ENCODE results near the gene KSR2. TPM values are rescaled to one million over a fixed set of nuclear protein-coding genes. Genes with fewer than 3 reads are reported as not detected.
"Not testable (repeated sequence)": the region's sequence is repeated elsewhere in the genome, so short reads cannot be mapped to it uniquely, and the experiment has no call there.

KSR2 gene
- polyA plus RNA-seq, 2 donors: 0.01 to 0.04 TPM

DNA sequence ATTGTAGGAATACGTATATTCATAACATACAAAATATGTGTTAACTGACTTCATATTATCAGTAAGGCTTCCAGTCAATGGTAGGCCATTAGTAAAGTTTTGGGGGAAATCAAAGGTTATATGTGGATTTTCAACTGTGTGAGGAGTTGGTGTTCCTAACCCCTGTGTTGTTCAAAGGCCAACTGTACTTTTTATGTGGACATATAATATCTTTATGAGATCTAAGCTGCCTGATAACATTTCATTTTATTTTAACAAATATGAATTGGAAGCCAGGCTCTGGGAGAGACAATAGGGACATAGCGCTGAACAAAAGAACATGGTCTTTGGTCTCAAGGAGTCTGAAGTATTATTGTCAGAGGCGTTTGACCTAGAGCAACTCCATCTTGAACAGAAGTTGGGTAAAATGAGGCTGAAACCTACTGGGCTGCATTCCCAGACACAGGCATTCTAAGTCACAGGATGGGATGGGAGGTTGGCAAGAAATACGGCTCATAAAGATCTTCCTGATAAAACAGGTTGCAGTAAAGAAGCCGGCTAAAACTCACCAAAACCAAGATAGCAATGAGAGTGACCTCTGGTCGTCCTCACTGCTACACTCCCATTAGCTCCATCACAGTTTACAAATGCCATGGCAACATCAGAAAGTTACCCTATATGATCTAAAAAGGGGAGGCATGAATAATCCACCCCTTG is 147.2 kb downstream of the KSR2 start:
- no peak overlapping the region for H3K27ac ChIP-seq (ENCODE audit: low read depth in 2 of 2, low read length in 1 of 2)
- H3K27me3 ChIP-seq (ENCODE audit: control insufficient read depth in 1 of 2, insufficient read depth in 2 of 2, low read length in 2 of 2): no peaks in the 10 kb centered on the region
- H3K4me1 ChIP-seq (ENCODE audit: control insufficient read depth in 2 of 2, insufficient read depth in 2 of 2, low read length in 1 of 2): no peaks in the 10 kb centered on the region
- peaks cover 0 to under 1% of the 10 kb centered on the region in 2 donors for H3K9me3 ChIP-seq (ENCODE audit: control insufficient read depth in 2 of 2, insufficient read depth in 1 of 2, low read depth in 1 of 2, low read length in 1 of 2)
- H3K4me3 ChIP-seq (ENCODE audit: low read depth in 1 of 2, low read length in 2 of 2): no peak overlapping the region
- no peaks in the 10 kb centered on the region for H3K36me3 ChIP-seq (ENCODE audit: control insufficient read depth in 2 of 2, insufficient read depth in 2 of 2, low read length in 1 of 2)
- WGBS, 2 donors: 78 to 86% methylated on average over 6 of the region's 6 CpGs

DNA sequence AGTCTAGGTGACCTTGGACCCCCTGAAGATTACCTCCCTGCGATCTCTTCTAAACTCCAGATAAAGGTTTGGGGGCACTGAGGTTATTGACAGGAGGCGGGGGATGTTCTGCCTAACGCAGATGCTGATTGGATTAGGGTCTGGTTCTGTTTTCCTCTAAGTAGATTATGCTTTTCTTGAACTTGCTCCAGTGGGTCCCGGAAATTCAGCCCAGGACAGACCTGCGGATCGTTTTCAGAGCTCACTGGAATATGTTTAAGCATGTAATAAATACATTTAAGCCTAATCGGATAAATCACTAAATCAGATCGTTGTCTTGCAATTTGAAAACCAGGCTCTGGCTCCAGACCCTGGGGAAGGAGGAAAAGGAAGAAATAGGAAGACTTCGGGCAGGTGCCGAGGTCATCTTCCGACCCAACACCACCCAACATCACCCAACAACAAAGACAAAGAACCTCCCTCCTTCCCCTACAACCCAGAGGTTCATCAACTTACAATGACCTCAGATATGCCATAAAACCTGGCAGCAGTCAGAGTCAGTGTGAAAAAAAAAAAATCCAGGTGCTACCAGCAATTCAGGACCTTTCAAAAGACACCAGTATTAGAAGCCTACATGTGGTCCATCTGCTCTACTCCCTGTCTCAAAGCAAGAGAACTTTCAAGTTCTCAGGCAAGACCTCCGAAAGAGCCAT is 148.4 kb downstream of the KSR2 start:
- H3K9me3 ChIP-seq (ENCODE audit: control insufficient read depth in 2 of 2, insufficient read depth in 1 of 2, low read depth in 1 of 2, low read length in 1 of 2): peaks cover 0 to 6% of the 10 kb centered on the region in 2 donors

GRCh38 chr12:117819160-117819559 is 149.6 kb downstream of the KSR2 start:
- WGBS, 2 donors: 49 to 51% methylated on average over 4 of the region's 4 CpGs
- peaks cover 0 to 6% of the 10 kb centered on the region in 2 donors for H3K9me3 ChIP-seq (ENCODE audit: control insufficient read depth in 2 of 2, insufficient read depth in 1 of 2, low read depth in 1 of 2, low read length in 1 of 2)
- no peak overlapping the region for H3K27ac ChIP-seq (ENCODE audit: low read depth in 2 of 2, low read length in 1 of 2)

More for the DNA sequence above, 148.4 kb downstream of the KSR2 start:
- Histone ChIP-seq H3K27me3 (ENCODE audit: control insufficient read depth in 1 of 2, insufficient read depth in 2 of 2, low read length in 2 of 2) (no peaks in the 10 kb centered on the region), H3K27ac (ENCODE audit: low read depth in 2 of 2, low read length in 1 of 2) (no peak overlapping the region), H3K4me1 (ENCODE audit: control insufficient read depth in 2 of 2, insufficient read depth in 2 of 2, low read length in 1 of 2) (no peaks in the 10 kb centered on the region), H3K4me3 (ENCODE audit: low read depth in 1 of 2, low read length in 2 of 2) (no peak overlapping the region), H3K36me3 (ENCODE audit: control insufficient read depth in 2 of 2, insufficient read depth in 2 of 2, low read length in 1 of 2) (no peaks in the 10 kb centered on the region)
- 77 to 85% methylated on average over 12 of the region's 12 CpGs for WGBS, 2 donors

DNA sequence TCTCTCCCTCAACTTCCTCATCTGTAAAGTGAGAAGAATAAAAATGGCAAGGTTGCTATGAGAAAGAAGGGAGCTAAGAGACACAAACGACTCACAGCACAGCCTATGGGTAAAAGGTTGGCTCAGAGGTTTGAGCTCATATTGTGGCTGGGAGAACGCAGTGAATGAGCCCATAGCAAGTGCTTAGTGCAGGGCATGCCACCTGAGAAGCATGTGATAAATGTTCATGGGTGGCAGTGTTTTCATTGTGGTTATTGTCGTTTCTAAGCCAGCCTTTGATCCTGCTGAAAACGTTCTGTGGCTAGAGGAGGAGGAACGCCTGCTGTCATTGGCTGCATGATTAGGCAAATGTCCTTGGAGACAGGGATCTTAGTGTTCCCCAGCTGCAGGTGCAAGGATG is 150.4 kb downstream of the KSR2 start:
- H3K27me3 ChIP-seq (ENCODE audit: control insufficient read depth in 1 of 2, insufficient read depth in 2 of 2, low read length in 2 of 2): no peaks in the 10 kb centered on the region
- no peak overlapping the region for H3K27ac ChIP-seq (ENCODE audit: low read depth in 2 of 2, low read length in 1 of 2)
- H3K4me1 ChIP-seq (ENCODE audit: control insufficient read depth in 2 of 2, insufficient read depth in 2 of 2, low read length in 1 of 2): no peaks in the 10 kb centered on the region
- no peak overlapping the region for H3K4me3 ChIP-seq (ENCODE audit: low read depth in 1 of 2, low read length in 2 of 2)
- H3K36me3 ChIP-seq (ENCODE audit: control insufficient read depth in 2 of 2, insufficient read depth in 2 of 2, low read length in 1 of 2): no peaks in the 10 kb centered on the region
- H3K9me3 ChIP-seq (ENCODE audit: control insufficient read depth in 2 of 2, insufficient read depth in 1 of 2, low read depth in 1 of 2, low read length in 1 of 2): peaks cover 0 to 6% of the 10 kb centered on the region in 2 donors
- WGBS, 2 donors: 21 to 32% methylated on average over 5 of the region's 5 CpGs

More at GRCh38 chr12:117819160-117819559, 149.6 kb downstream of the KSR2 start:
- H3K36me3 ChIP-seq (ENCODE audit: control insufficient read depth in 2 of 2, insufficient read depth in 2 of 2, low read length in 1 of 2): no peaks in the 10 kb centered on the region
- no peaks in the 10 kb centered on the region for H3K27me3 ChIP-seq (ENCODE audit: control insufficient read depth in 1 of 2, insufficient read depth in 2 of 2, low read length in 2 of 2)
- no peak overlapping the region for H3K4me3 ChIP-seq (ENCODE audit: low read depth in 1 of 2, low read length in 2 of 2)
- no peaks in the 10 kb centered on the region for H3K4me1 ChIP-seq (ENCODE audit: control insufficient read depth in 2 of 2, insufficient read depth in 2 of 2, low read length in 1 of 2)

DNA sequence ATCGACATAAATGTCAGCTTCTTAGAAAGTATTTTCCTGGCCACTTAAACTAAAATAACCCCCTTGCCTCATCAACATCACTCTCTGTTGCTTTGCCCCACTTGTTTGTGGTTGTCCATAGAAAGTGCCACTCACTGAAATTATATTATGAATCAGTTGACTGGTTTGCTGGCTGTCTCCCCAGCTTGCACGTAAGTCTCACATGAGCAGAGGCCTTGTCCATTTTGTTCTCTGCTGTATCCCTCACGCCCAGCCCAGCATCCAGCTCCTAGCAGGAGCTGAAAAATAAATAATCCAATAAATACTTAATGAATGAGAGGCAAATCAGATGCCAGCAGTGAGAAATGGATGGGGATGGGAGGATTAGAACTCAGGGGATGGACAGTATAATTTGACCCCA is 159.3 kb downstream of the KSR2 start:
- no peak overlapping the region for H3K4me3 ChIP-seq (ENCODE audit: low read depth in 1 of 2, low read length in 2 of 2)
- no peak overlapping the region for H3K27ac ChIP-seq (ENCODE audit: low read depth in 2 of 2, low read length in 1 of 2)
- H3K4me1 ChIP-seq (ENCODE audit: control insufficient read depth in 2 of 2, insufficient read depth in 2 of 2, low read length in 1 of 2): no peaks in the 10 kb centered on the region
- H3K27me3 ChIP-seq (ENCODE audit: control insufficient read depth in 1 of 2, insufficient read depth in 2 of 2, low read length in 2 of 2): no peaks in the 10 kb centered on the region
- WGBS, 2 donors: 76 to 78% methylated on average over 3 of the region's 3 CpGs
- no peaks in the 10 kb centered on the region for H3K9me3 ChIP-seq (ENCODE audit: control insufficient read depth in 2 of 2, insufficient read depth in 1 of 2, low read depth in 1 of 2, low read length in 1 of 2)
- H3K36me3 ChIP-seq (ENCODE audit: control insufficient read depth in 2 of 2, insufficient read depth in 2 of 2, low read length in 1 of 2): no peaks in the 10 kb centered on the region

DNA sequence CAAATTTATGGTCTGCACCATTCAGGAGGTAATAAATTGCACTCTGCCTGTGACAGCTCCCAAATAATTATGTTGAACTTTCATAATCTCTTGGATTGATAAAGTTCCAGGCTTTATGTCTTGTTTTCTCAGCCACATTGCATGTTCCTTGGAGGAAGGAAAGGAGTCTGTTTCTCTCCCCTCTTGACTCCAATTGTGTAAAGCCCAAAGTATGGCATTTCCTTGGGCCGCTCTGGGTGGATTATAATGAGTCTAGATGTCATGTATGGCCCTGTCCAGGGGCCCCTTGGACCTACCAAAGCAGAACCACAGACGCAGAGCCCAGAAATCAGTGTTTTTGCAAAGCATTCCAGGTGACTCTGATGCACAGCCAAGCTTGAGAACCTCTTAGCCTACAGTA is 160.8 kb downstream of the KSR2 start:
- Histone ChIP-seq H3K27me3 (ENCODE audit: control insufficient read depth in 1 of 2, insufficient read depth in 2 of 2, low read length in 2 of 2) (no peaks in the 10 kb centered on the region), H3K36me3 (ENCODE audit: control insufficient read depth in 2 of 2, insufficient read depth in 2 of 2, low read length in 1 of 2) (no peaks in the 10 kb centered on the region), H3K4me1 (ENCODE audit: control insufficient read depth in 2 of 2, insufficient read depth in 2 of 2, low read length in 1 of 2) (no peaks in the 10 kb centered on the region), H3K9me3 (ENCODE audit: control insufficient read depth in 2 of 2, insufficient read depth in 1 of 2, low read depth in 1 of 2, low read length in 1 of 2) (no peaks in the 10 kb centered on the region), H3K27ac (ENCODE audit: low read depth in 2 of 2, low read length in 1 of 2) (no peak overlapping the region), H3K4me3 (ENCODE audit: low read depth in 1 of 2, low read length in 2 of 2) (no peak overlapping the region)
- WGBS, 2 donors: 59 to 62% methylated on average over 2 of the region's 2 CpGs

- Histone ChIP-seq H3K27me3 (ENCODE audit: control insufficient read depth in 1 of 2, insufficient read depth in 2 of 2, low read length in 2 of 2) (no peaks in the 10 kb centered on the region), H3K4me3 (ENCODE audit: low read depth in 1 of 2, low read length in 2 of 2) (no peak overlapping the region), H3K27ac (ENCODE audit: low read depth in 2 of 2, low read length in 1 of 2) (no peak overlapping the region), H3K36me3 (ENCODE audit: control insufficient read depth in 2 of 2, insufficient read depth in 2 of 2, low read length in 1 of 2) (no peaks in the 10 kb centered on the region), H3K4me1 (ENCODE audit: control insufficient read depth in 2 of 2, insufficient read depth in 2 of 2, low read length in 1 of 2) (no peaks in the 10 kb centered on the region), H3K9me3 (ENCODE audit: control insufficient read depth in 2 of 2, insufficient read depth in 1 of 2, low read depth in 1 of 2, low read length in 1 of 2) (no peaks in the 10 kb centered on the region)
- WGBS, 2 donors: 97 to 98% methylated on average over 2 of the region's 2 CpGs
Observed at GRCh38 chr12:117807355-117807754, 161.4 kb downstream of the KSR2 start.

- H3K36me3 ChIP-seq (ENCODE audit: control insufficient read depth in 2 of 2, insufficient read depth in 2 of 2, low read length in 1 of 2): no peaks in the 10 kb centered on the region
- H3K27ac ChIP-seq (ENCODE audit: low read depth in 2 of 2, low read length in 1 of 2): no peak overlapping the region
- no peaks in the 10 kb centered on the region for H3K4me1 ChIP-seq (ENCODE audit: control insufficient read depth in 2 of 2, insufficient read depth in 2 of 2, low read length in 1 of 2)
- no peaks in the 10 kb centered on the region for H3K27me3 ChIP-seq (ENCODE audit: control insufficient read depth in 1 of 2, insufficient read depth in 2 of 2, low read length in 2 of 2)
- no peak overlapping the region for H3K4me3 ChIP-seq (ENCODE audit: low read depth in 1 of 2, low read length in 2 of 2)
- H3K9me3 ChIP-seq (ENCODE audit: control insufficient read depth in 2 of 2, insufficient read depth in 1 of 2, low read depth in 1 of 2, low read length in 1 of 2): no peaks in the 10 kb centered on the region
- 55 to 82% methylated on average over 7 of the region's 7 CpGs for WGBS, 2 donors
Observed at GRCh38 chr12:117805865-117806264, 162.9 kb downstream of the KSR2 start.

- no peak overlapping the region for H3K4me3 ChIP-seq (ENCODE audit: low read depth in 1 of 2, low read length in 2 of 2)
- WGBS, 2 donors: 28 to 37% methylated on average over 6 of the region's 6 CpGs
- no peak overlapping the region for H3K27ac ChIP-seq (ENCODE audit: low read depth in 2 of 2, low read length in 1 of 2)
- no peaks in the 10 kb centered on the region for H3K9me3 ChIP-seq (ENCODE audit: control insufficient read depth in 2 of 2, insufficient read depth in 1 of 2, low read depth in 1 of 2, low read length in 1 of 2)
- no peaks in the 10 kb centered on the region for H3K27me3 ChIP-seq (ENCODE audit: control insufficient read depth in 1 of 2, insufficient read depth in 2 of 2, low read length in 2 of 2)
- H3K36me3 ChIP-seq (ENCODE audit: control insufficient read depth in 2 of 2, insufficient read depth in 2 of 2, low read length in 1 of 2): no peaks in the 10 kb centered on the region
- H3K4me1 ChIP-seq (ENCODE audit: control insufficient read depth in 2 of 2, insufficient read depth in 2 of 2, low read length in 1 of 2): no peaks in the 10 kb centered on the region
Observed at GRCh38 chr12:117803001-117803400, 165.8 kb downstream of the KSR2 start.

GRCh38 chr12:117800711-117801110 is 168.1 kb downstream of the KSR2 start:
- H3K27me3 ChIP-seq (ENCODE audit: control insufficient read depth in 1 of 2, insufficient read depth in 2 of 2, low read length in 2 of 2); H3K27ac ChIP-seq (ENCODE audit: low read depth in 2 of 2, low read length in 1 of 2); H3K36me3 ChIP-seq (ENCODE audit: control insufficient read depth in 2 of 2, insufficient read depth in 2 of 2, low read length in 1 of 2); H3K4me1 ChIP-seq (ENCODE audit: control insufficient read depth in 2 of 2, insufficient read depth in 2 of 2, low read length in 1 of 2); H3K9me3 ChIP-seq (ENCODE audit: control insufficient read depth in 2 of 2, insufficient read depth in 1 of 2, low read depth in 1 of 2, low read length in 1 of 2); H3K4me3 ChIP-seq (ENCODE audit: low read depth in 1 of 2, low read length in 2 of 2): not testable (repeated sequence)
- 90 to 94% methylated on average over 6 of the region's 6 CpGs for WGBS, 2 donors

Measured in esophagus (tissue), 2 donors.